Mesendoderm (in vitro differentiated cells): ENCODE measurements around the gene SGIP1.
A peak's percentile ranks its signal among the peaks of the same experiment; 100 is the strongest.

Experiments used
- DNase-seq: peaks from one replicate; pipeline ENCODE4 v3.0.0; 2013
- H2AK5ac ChIP-seq: 2 replicates; pipeline ENCODE4 v1.6.1; 2013; ENCODE audit warnings: low read length, inconsistent platforms
- H2BK120ac ChIP-seq: 2 replicates; pipeline ENCODE4 v1.6.1; 2013; ENCODE audit warnings: low read depth, mild to moderate bottlenecking, low read length, moderate library complexity, mixed read lengths
- H2BK15ac ChIP-seq: replicated peaks from 2 replicates; pipeline ENCODE4 v1.6.1; 2013; ENCODE audit warnings: low read depth, mild to moderate bottlenecking, moderate library complexity
- H2BK5ac ChIP-seq: 2 replicates; pipeline ENCODE4 v1.6.1; 2013; ENCODE audit warnings: low read length, inconsistent platforms
- H3K18ac ChIP-seq: 2 replicates; pipeline ENCODE4 v1.6.1; 2013; ENCODE audit warnings: mild to moderate bottlenecking, low read length, mixed read lengths
- H3K23ac ChIP-seq: one replicate; pipeline ENCODE4 v1.6.1; 2013; ENCODE audit warnings: low read length
- H3K27ac ChIP-seq: 2 replicates; pipeline ENCODE4 v1.5.1; 2013; ENCODE audit warnings: low read depth, mild to moderate bottlenecking, inconsistent platforms, low read length, moderate library complexity
- H3K27me3 ChIP-seq: 2 replicates; pipeline ENCODE4 v1.6.1; 2013; ENCODE audit warnings: low read length, control low read depth, mild to moderate bottlenecking, inconsistent platforms; ENCODE audit not compliant: insufficient read depth, poor library complexity
- H3K36me3 ChIP-seq: 2 replicates; pipeline ENCODE4 v1.6.1; 2013; ENCODE audit warnings: low read length, inconsistent platforms; ENCODE audit not compliant: control insufficient read depth, insufficient read depth
- H3K4ac ChIP-seq: one replicate; pipeline ENCODE4 v1.6.1; 2013; ENCODE audit warnings: low read depth, mild to moderate bottlenecking, low read length, moderate library complexity
- H3K4me1 ChIP-seq: 2 replicates; pipeline ENCODE4 v1.6.1; 2013; ENCODE audit warnings: low read depth, low read length, inconsistent platforms; ENCODE audit not compliant: control insufficient read depth
- H3K4me2 ChIP-seq: 2 replicates; pipeline ENCODE4 v1.6.1; 2013; ENCODE audit warnings: low read length
- H3K4me3 ChIP-seq: 2 replicates; pipeline ENCODE4 v1.5.1; 2013; ENCODE audit warnings: mild to moderate bottlenecking, low read length
- H3K56ac ChIP-seq: one replicate; pipeline ENCODE4 v1.6.1; 2013; ENCODE audit warnings: low read length
- H3K79me1 ChIP-seq: 2 replicates; pipeline ENCODE4 v1.6.1; 2013; ENCODE audit warnings: low read length, inconsistent platforms
- H3K79me2 ChIP-seq: 2 replicates; pipeline ENCODE4 v1.6.1; 2013; ENCODE audit warnings: mild to moderate bottlenecking, low read length; ENCODE audit not compliant: control insufficient read depth, insufficient read depth
- H3K9ac ChIP-seq: 2 replicates; pipeline ENCODE4 v1.6.1; 2013; ENCODE audit warnings: low read length, inconsistent platforms
- H4K5ac ChIP-seq: one replicate; pipeline ENCODE4 v1.6.1; 2013; ENCODE audit warnings: low read length
- H4K8ac ChIP-seq: one replicate; pipeline ENCODE4 v1.6.1; 2013; ENCODE audit warnings: low read depth, mild to moderate bottlenecking, control low read depth, low read length, moderate library complexity
- WGBS: extraction: QIAGEN DNeasy Blood & Tissue Kit; methylation state at CpG from one replicate; pipeline ENCODE4 v1.1.7; 2013; ENCODE audit warnings: low lambda C conversion rate, missing lambda C conversion rate; ENCODE audit not compliant: insufficient coverage; ENCODE audit errors: extremely low coverage; 5-methylcytosine and 5-hydroxymethylcytosine counted together

SGIP1 gene

DNA sequence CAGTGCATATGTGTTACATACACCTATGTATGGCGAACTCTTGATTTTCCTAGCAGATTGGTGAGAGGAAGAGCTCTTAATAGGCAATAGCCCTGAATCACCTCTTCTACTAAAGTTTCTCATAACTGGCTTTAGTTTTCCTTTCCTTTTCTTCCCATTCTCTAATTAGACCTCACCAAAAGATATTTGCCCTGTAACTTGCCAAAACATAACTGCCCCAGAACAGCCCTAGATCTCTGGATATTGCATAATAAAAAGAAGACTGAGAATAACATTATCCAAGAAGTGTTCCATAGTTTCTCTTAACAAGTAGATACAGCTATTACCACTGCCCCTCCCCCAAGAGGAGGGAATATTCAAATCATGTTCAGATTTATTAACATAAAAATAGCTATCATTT lies 16.3 kb downstream of the SGIP1 start:
- H2BK5ac ChIP-seq, result no peak overlapping the region
- no peak for DNase-seq
- H4K5ac ChIP-seq, result no peak overlapping the region
- no peaks in the 10 kb centered on the region for H3K36me3 ChIP-seq
- no peak overlapping the region for H3K4ac ChIP-seq
- no peak overlapping the region for H3K4me3 ChIP-seq
- H2BK120ac ChIP-seq, result no peak overlapping the region
- no peak overlapping the region for H3K56ac ChIP-seq
- no peak overlapping the region for H3K4me2 ChIP-seq
- H3K9ac ChIP-seq, result no peak overlapping the region
- H3K27ac ChIP-seq, result no peak overlapping the region
- H3K79me2 ChIP-seq, result no peaks in the 10 kb centered on the region
- no peak overlapping the region for H3K18ac ChIP-seq
- no peak overlapping the region for H2AK5ac ChIP-seq
- H3K79me1 ChIP-seq, result no peaks in the 10 kb centered on the region
- no CpG with 5 or more reads among the region's 1 CpG for WGBS
- H3K4me1 ChIP-seq, result peaks cover 3% of the 10 kb centered on the region
- no peak overlapping the region for H2BK15ac ChIP-seq
- H3K27me3 ChIP-seq, result no peaks in the 10 kb centered on the region
- no peak overlapping the region for H3K23ac ChIP-seq
- H4K8ac ChIP-seq, result no peak overlapping the region

DNA sequence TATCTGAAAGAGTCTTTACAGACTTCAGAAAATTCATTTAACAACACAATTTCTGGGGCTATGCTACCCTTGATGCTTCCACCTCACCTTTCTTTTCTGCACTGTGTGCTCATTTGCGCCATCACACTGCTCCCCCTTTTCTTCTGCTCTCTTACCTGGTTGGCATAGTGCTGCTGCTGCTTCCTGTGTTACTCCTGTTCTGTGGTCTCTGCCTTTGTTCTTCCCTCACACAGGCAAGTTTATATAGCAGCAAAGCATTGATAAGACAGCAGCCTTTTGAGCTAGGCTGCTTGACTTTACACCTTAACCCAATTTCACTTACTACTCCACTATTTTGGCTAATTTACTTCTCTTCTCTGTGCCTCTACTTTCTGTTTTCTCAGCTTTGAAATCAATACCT lies 18.3 kb downstream of the SGIP1 start:
- Histone ChIP-seq H4K5ac (no peak overlapping the region), H3K4me3 (no peak overlapping the region), H2BK5ac (no peak overlapping the region), H3K18ac (no peak overlapping the region), H3K27me3 (no peaks in the 10 kb centered on the region), H3K27ac (no peak overlapping the region), H2AK5ac (no peak overlapping the region), H3K79me2 (no peaks in the 10 kb centered on the region), H3K36me3 (no peaks in the 10 kb centered on the region), H3K23ac (no peak overlapping the region), H3K9ac (no peak overlapping the region), H3K4me2 (no peak overlapping the region), H3K56ac (no peak overlapping the region), H4K8ac (no peak overlapping the region), H3K4me1 (peaks cover 3% of the 10 kb centered on the region), H2BK120ac (no peak overlapping the region), H3K79me1 (no peaks in the 10 kb centered on the region), H3K4ac (no peak overlapping the region), H2BK15ac (no peak overlapping the region)
- no CpG with 5 or more reads among the region's 1 CpG for WGBS
- peak; percentile 63 for DNase-seq

GRCh38 chr1:66552829-66553228 lies 18.9 kb downstream of the SGIP1 start:
- no peak overlapping the region for H3K4ac ChIP-seq
- H3K18ac ChIP-seq, result no peak overlapping the region
- H3K23ac ChIP-seq, result no peak overlapping the region
- no peak overlapping the region for H3K4me3 ChIP-seq
- H2BK120ac ChIP-seq, result no peak overlapping the region
- peaks cover 3% of the 10 kb centered on the region for H3K4me1 ChIP-seq
- H3K79me2 ChIP-seq, result no peaks in the 10 kb centered on the region
- no peak overlapping the region for H3K56ac ChIP-seq
- no peaks in the 10 kb centered on the region for H3K36me3 ChIP-seq
- no peak overlapping the region for H2BK5ac ChIP-seq
- H3K4me2 ChIP-seq, result no peak overlapping the region
- H4K5ac ChIP-seq, result no peak overlapping the region
- H3K9ac ChIP-seq, result no peak overlapping the region
- no peak overlapping the region for H4K8ac ChIP-seq
- no peak overlapping the region for H2BK15ac ChIP-seq
- H2AK5ac ChIP-seq, result no peak overlapping the region
- no peaks in the 10 kb centered on the region for H3K79me1 ChIP-seq
- H3K27ac ChIP-seq, result no peak overlapping the region
- no peaks in the 10 kb centered on the region for H3K27me3 ChIP-seq
- DNase-seq, result peak; percentile 58
- no CpG with 5 or more reads among the region's 5 CpGs for WGBS

- H3K56ac ChIP-seq, result no peak overlapping the region
- H3K4me3 ChIP-seq, result no peak overlapping the region
- no peak overlapping the region for H4K5ac ChIP-seq
- no peak overlapping the region for H2AK5ac ChIP-seq
- no peak overlapping the region for H2BK5ac ChIP-seq
- H3K9ac ChIP-seq, result no peak overlapping the region
- peaks cover 3% of the 10 kb centered on the region for H3K4me1 ChIP-seq
- no peak overlapping the region for H3K4me2 ChIP-seq
- H2BK15ac ChIP-seq, result no peak overlapping the region
- H3K23ac ChIP-seq, result no peak overlapping the region
- H3K79me2 ChIP-seq, result no peaks in the 10 kb centered on the region
- H3K79me1 ChIP-seq, result no peaks in the 10 kb centered on the region
- H2BK120ac ChIP-seq, result no peak overlapping the region
- H3K27me3 ChIP-seq, result no peaks in the 10 kb centered on the region
- WGBS, result no CpG with 5 or more reads among the region's 1 CpG
- no peaks in the 10 kb centered on the region for H3K36me3 ChIP-seq
- H3K18ac ChIP-seq, result no peak overlapping the region
- no peak overlapping the region for H3K27ac ChIP-seq
- no peak overlapping the region for H3K4ac ChIP-seq
- no peak overlapping the region for H4K8ac ChIP-seq
- DNase-seq, result no peak
These were observed 19.9 kb downstream of the SGIP1 start for GRCh38 chr1:66553846-66554245.

- H3K9ac ChIP-seq, result no peak overlapping the region
- no peak overlapping the region for H2BK15ac ChIP-seq
- no peak overlapping the region for H3K56ac ChIP-seq
- H2AK5ac ChIP-seq, result no peak overlapping the region
- DNase-seq, result peak; percentile 23
- peaks cover 3% of the 10 kb centered on the region for H3K4me1 ChIP-seq
- no peak overlapping the region for H2BK5ac ChIP-seq
- H4K5ac ChIP-seq, result no peak overlapping the region
- H3K79me2 ChIP-seq, result no peaks in the 10 kb centered on the region
- no peak overlapping the region for H3K4me2 ChIP-seq
- no peaks in the 10 kb centered on the region for H3K27me3 ChIP-seq
- no peak overlapping the region for H3K4ac ChIP-seq
- H3K18ac ChIP-seq, result no peak overlapping the region
- H3K79me1 ChIP-seq, result no peaks in the 10 kb centered on the region
- no peak overlapping the region for H3K27ac ChIP-seq
- no peak overlapping the region for H3K23ac ChIP-seq
- peak overlapping the region; percentile 28 for H4K8ac ChIP-seq
- WGBS, result no CpG with 5 or more reads among the region's 7 CpGs
- H3K36me3 ChIP-seq, result no peaks in the 10 kb centered on the region
- no peak overlapping the region for H3K4me3 ChIP-seq
- no peak overlapping the region for H2BK120ac ChIP-seq
These were observed 22.2 kb downstream of the SGIP1 start for GRCh38 chr1:66556161-66556611.

DNA sequence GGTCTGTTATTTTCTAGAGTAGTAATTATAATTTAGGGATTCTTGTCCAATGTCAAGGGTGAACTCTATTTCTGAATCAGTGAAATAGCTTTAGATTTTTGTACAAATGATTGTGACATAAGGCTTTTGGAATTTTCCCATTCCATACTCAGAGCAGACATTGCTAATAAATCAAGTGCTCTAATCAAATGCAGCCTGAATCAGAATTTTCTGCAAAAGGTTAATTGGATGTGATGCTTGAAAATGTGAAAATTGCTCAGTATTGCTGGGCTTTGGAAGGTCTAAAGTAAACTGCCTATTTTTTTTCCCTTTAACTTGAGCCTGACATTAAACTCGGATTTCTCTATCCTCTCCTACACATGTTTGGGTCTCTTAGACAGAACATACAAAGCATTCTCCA lies 23.2 kb downstream of the SGIP1 start:
- no peak overlapping the region for H3K56ac ChIP-seq
- H2BK120ac ChIP-seq, result no peak overlapping the region
- H2BK15ac ChIP-seq, result no peak overlapping the region
- H3K79me2 ChIP-seq, result no peaks in the 10 kb centered on the region
- no peak overlapping the region for H4K8ac ChIP-seq
- DNase-seq, result no peak
- no peak overlapping the region for H2BK5ac ChIP-seq
- no peak overlapping the region for H3K23ac ChIP-seq
- no peak overlapping the region for H4K5ac ChIP-seq
- H3K9ac ChIP-seq, result no peak overlapping the region
- H3K4ac ChIP-seq, result no peak overlapping the region
- H3K27ac ChIP-seq, result no peak overlapping the region
- no peak overlapping the region for H2AK5ac ChIP-seq
- H3K4me2 ChIP-seq, result no peak overlapping the region
- no peaks in the 10 kb centered on the region for H3K79me1 ChIP-seq
- peaks cover 3% of the 10 kb centered on the region for H3K4me1 ChIP-seq
- H3K27me3 ChIP-seq, result no peaks in the 10 kb centered on the region
- no CpG with 5 or more reads among the region's 1 CpG for WGBS
- H3K18ac ChIP-seq, result no peak overlapping the region
- H3K4me3 ChIP-seq, result no peak overlapping the region
- H3K36me3 ChIP-seq, result no peaks in the 10 kb centered on the region
